Activated naive CD8-positive, alpha-beta T cell treated with anti-CD3 and anti-CD28 coated beads, Interleukin-2, amount 50 U/mL, for 24 hours (primary cell): Measurements from ENCODE around the gene UBXN11.
A peak's percentile ranks its signal among the peaks of the same experiment; 100 is the strongest.
"Not testable (repeated sequence)": the region's sequence is repeated elsewhere in the genome, so short reads cannot be mapped to it uniquely, and the experiment has no call there.

Experiments used
- ATAC-seq: fragments of 150-1000 bp; cut with Tn5 transposase; one replicate; pipeline ENCODE4 v1.10.0; 2021
- DNase-seq: peaks from one replicate; pipeline ENCODE4 v3.0.0; 2021
- H3K27ac Mint-ChIP-seq: one replicate; pipeline ENCODE4 v1.8.0; 2021; ENCODE audit warnings: mild to moderate bottlenecking, mixed read lengths
- H3K27me3 Mint-ChIP-seq: one replicate; pipeline ENCODE4 v1.8.0; 2021; ENCODE audit warnings: mixed read lengths
- H3K36me3 Mint-ChIP-seq: one replicate; pipeline ENCODE4 v1.8.0; 2021; ENCODE audit warnings: low read depth, mixed read lengths
- H3K4me1 Mint-ChIP-seq: one replicate; pipeline ENCODE4 v1.8.0; 2021; ENCODE audit warnings: mixed read lengths
- H3K4me3 Mint-ChIP-seq: one replicate; pipeline ENCODE4 v1.8.0; 2021; ENCODE audit warnings: mild to moderate bottlenecking, moderate library complexity, mixed read lengths
- H3K9me3 Mint-ChIP-seq: one replicate; pipeline ENCODE4 v1.8.0; 2021; ENCODE audit warnings: mixed read lengths

UBXN11 gene

DNA sequence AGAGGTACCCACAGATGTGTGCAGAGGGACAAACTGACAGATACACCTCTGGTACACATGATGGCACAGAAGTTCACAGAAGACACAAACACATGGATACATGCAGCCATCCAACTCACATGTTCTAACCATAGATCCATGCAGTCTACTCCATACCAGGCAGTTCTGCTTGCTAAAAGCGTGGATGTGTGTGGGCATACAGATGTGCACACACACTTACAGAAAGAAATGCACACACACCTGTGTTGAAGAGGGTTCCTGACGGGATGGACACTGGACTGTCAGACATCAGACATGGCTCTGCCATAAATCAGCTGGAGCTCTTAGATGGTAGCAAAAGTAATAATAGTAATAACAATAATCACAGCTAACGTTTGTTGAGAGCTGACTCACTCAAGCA lies 18.1 kb upstream of the UBXN11 start:
- Mint-ChIP-seq H3K27me3 (no peaks in the 10 kb centered on the region), H3K9me3 (no peaks in the 10 kb centered on the region), H3K4me1 (peaks cover 30% of the 10 kb centered on the region), H3K27ac (no peak overlapping the region), H3K4me3 (no peak overlapping the region), H3K36me3 (peaks cover 23% of the 10 kb centered on the region)
- DNase-seq (no peak), ATAC-seq (no peak)

DNA sequence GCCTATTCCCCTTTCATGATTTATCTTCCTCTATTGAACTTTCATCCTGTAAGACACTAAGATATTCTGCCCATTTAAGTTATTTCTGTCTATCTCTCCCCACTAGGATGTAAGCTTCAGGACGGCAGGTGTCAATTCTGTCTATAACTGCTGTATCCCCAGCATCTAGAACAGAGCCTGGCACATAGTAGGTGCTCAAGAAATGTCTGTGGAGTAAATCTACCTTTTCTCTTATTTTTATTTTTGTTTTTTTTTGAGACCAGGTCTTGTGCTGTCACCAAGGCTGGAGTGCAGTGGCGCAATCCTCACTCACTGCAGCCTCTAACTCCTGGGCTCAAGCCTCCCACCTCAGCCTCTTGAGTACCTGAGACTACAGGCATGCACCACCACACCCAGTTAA lies 16.9 kb upstream of the UBXN11 start:
- no peak overlapping the region for H3K4me3 Mint-ChIP-seq
- peak overlapping the region; percentile 29 for H3K27ac Mint-ChIP-seq
- H3K9me3 Mint-ChIP-seq, result no peaks in the 10 kb centered on the region
- peaks cover 36% of the 10 kb centered on the region for H3K4me1 Mint-ChIP-seq
- peaks cover 28% of the 10 kb centered on the region for H3K36me3 Mint-ChIP-seq
- DNase-seq, result no peak
- ATAC-seq, result no peak
- no peaks in the 10 kb centered on the region for H3K27me3 Mint-ChIP-seq

DNA sequence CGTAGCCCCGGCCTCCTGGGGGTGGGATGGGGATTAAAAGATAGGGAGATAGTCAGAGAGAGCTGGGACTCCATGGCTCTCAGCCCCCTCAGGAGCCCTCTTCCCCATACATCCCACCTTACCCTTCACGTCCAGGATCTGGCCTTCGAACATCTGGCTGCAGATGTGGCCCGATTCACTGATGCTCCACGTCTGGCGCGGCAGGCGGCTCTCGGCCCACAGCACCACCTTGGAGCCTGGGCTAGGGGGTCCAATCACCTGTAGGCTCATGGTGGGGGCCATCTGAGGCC lies 15.6 kb upstream of the UBXN11 start:
- Mint-ChIP-seq H3K27me3 (no peaks in the 10 kb centered on the region), H3K4me3 (no peak overlapping the region), H3K4me1 (peaks cover 49% of the 10 kb centered on the region), H3K9me3 (no peaks in the 10 kb centered on the region), H3K27ac (no peak overlapping the region), H3K36me3 (peaks cover 28% of the 10 kb centered on the region)
- ATAC-seq (no peak), DNase-seq (no peak)

DNA sequence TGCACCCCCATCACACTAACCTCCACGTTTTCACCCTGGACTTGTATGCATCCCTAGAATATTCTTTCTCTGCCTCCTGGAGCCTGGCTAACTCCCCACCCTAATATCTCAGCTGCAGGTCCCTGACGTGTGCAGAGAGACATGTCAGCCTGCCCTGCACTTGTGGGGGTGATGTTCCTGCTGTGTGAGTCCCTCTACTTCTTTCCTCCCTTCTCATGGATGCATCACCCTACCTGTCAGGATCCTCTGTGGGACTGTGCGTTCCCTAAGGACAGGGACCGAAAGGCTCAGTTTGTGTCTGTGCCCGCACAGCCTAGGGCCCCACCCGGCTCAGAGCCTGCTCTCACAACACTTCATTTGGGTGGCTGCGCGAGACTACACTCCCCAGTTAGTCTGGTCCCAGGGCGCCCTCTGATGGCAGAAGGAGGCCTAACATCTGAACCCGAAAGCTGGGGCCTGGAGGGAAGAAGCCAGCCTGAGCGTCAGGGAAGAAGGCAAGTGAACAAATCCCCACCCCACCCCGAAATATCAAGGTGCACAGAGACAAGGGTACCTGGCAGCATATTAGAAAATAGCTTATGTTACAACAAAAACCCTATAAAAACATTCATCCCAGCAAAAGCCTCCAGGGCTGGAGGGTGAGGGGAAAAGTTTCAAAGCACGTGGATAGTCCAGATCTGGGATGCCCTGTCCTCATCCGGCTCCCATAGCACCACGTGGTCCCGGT lies 15.0 kb upstream of the UBXN11 start:
- H3K9me3 Mint-ChIP-seq, result no peaks in the 10 kb centered on the region
- H3K4me1 Mint-ChIP-seq, result peaks cover 54% of the 10 kb centered on the region
- no peaks in the 10 kb centered on the region for H3K27me3 Mint-ChIP-seq
- peak; percentile 97 for DNase-seq
- peak overlapping the region; percentile 72 for H3K4me3 Mint-ChIP-seq
- peak overlapping the region; percentile 87 for H3K27ac Mint-ChIP-seq
- H3K36me3 Mint-ChIP-seq, result peaks cover 28% of the 10 kb centered on the region
- ATAC-seq, result peak; percentile 62

DNA sequence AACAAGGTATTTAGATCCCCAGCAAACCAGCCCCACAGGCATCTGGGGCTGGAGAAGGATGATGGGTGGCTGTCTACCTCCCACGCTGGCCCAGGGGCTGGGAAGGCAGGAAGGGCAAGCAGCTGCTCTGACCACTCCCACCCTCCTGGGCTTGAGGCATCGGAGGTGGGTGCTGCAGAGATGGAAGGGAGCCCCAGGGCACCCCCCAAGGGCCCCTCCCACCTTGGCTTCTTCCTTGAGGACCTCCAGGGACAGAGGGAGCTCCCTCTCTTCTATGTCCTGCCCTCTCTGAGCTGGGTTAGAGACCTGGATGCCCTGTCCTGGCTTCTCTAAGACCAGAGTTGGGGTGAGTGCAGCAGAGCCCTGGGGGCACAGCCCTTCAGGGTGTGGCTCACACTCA lies 14.5 kb upstream of the UBXN11 start:
- peaks cover 28% of the 10 kb centered on the region for H3K36me3 Mint-ChIP-seq
- H3K4me3 Mint-ChIP-seq, result peak overlapping the region; percentile 72
- peak; percentile 16 for DNase-seq
- no peaks in the 10 kb centered on the region for H3K27me3 Mint-ChIP-seq
- no peaks in the 10 kb centered on the region for H3K9me3 Mint-ChIP-seq
- peak overlapping the region; percentile 87 for H3K27ac Mint-ChIP-seq
- peaks cover 60% of the 10 kb centered on the region for H3K4me1 Mint-ChIP-seq
- no peak for ATAC-seq

DNA sequence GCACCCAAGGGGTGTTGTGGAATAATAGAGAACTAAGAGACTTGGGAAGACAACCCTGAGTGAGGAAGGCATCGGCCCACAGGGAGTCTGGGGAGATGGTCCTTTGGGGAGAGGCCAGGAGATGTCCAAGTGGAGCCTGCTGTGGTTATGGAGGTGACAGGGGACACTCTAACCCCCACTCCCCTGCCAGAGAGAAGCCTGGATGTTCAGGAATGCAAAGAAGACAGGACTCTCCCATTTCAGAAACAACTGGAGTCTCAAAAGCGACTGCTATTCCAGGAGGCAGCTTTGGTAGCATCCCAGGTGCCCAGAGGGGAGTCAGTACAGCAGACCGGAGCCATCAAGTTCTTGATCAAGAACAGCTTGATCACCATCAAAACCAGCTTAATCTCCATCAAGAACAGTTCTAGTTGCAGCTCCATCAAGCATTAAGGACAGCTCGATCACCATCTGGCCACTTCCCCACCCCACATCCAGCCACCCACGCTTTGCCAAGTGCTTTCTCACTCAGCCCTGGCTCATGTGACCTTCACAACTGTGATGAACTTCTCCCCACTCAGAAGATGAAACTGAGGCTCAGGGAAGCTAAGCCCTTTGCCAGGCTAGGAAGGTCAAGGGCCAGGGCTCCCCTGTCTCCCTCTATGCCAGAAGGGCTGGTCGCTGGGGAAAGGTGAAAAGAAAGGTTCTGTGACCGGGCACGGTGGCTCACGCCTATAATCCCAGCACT lies 12.1 kb upstream of the UBXN11 start:
- ATAC-seq (peak; percentile 44), DNase-seq (peak; percentile 76)
- H3K27me3 Mint-ChIP-seq, result no peaks in the 10 kb centered on the region
- no peaks in the 10 kb centered on the region for H3K9me3 Mint-ChIP-seq
- peaks cover 26% of the 10 kb centered on the region for H3K36me3 Mint-ChIP-seq
- H3K4me3 Mint-ChIP-seq, result peak overlapping the region; percentile 95
- peaks cover 80% of the 10 kb centered on the region for H3K4me1 Mint-ChIP-seq
- peak overlapping the region; percentile 97 for H3K27ac Mint-ChIP-seq

DNA sequence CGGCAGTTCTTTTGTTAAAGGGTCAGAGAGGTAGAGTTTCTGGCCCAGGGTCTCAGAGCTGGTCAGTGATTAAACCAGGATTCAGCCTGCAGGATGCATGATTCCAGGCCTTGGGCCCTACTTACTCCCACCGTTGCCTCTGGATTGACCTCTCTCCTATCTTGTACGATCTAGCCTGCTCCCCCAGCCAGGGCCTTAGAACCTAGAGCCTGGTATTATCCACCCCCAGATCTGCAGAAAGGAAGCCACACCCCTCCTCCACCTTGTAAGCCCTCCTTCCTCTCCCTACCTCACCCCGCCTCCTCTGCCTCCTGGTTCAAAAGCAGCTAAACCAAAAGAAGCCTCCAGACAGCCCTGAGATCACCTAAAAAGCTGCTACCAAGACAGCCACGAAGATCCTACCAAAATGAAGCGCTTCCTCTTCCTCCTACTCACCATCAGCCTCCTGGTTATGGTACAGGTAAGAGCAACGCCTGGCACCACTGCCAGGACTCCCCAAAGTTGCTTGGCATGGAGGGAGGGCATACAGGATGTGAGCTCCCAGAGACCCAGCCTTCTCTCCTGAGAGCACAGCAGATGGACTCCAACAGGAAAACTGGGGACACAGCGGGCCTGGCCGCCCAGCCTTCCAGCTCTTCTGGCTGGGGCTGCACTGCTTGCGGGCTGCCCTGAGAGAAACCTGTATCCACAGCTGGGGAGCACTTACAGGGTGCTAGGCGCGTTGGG lies 11.3 kb upstream of the UBXN11 start, which contains the start of gene CD52:
TSS of gene CD52 (plus strand) at position 347 of the 726 bp plus-strand sequence. CDS start at position 407, 60 bp downstream.
- Mint-ChIP-seq H3K9me3 (no peaks in the 10 kb centered on the region), H3K27ac (peak within 1 kb of the TSS; percentile 97)
- peak; percentile 56 for ATAC-seq

DNA sequence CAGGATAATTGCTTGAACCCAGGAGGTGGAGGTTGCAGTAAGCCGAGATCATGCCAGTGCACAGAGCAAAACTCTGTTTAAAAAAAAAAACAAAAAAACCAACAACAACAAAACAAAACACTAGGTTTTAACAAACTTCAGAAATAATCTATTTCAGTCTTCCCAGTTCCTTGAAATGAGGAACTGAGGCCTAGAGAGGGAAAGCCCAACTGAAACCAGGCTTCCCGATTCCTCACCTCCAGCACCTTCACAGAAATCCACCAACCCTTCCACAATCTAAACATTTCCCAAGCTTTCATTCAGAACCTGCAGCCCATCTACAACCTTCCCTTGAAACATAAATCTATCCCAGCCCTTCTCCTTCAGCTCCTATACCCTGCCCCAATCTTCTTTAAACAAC lies 10.7 kb upstream of the UBXN11 start:
- H3K4me3 Mint-ChIP-seq, result peak overlapping the region; percentile 95
- peaks cover 16% of the 10 kb centered on the region for H3K36me3 Mint-ChIP-seq
- DNase-seq (no peak), ATAC-seq (no peak)
- H3K27ac Mint-ChIP-seq, result peak overlapping the region; percentile 97
- peaks cover 76% of the 10 kb centered on the region for H3K4me1 Mint-ChIP-seq
- no peaks in the 10 kb centered on the region for H3K27me3 Mint-ChIP-seq
- no peaks in the 10 kb centered on the region for H3K9me3 Mint-ChIP-seq

More for the DNA sequence above, 11.3 kb upstream of the UBXN11 start, which contains the start of gene CD52:
- H3K4me1 Mint-ChIP-seq, result peaks cover 81% of the 10 kb centered on the region
- peaks cover 20% of the 10 kb centered on the region for H3K36me3 Mint-ChIP-seq
- H3K4me3 Mint-ChIP-seq, result peak within 1 kb of the TSS; percentile 95
- peak; percentile 75 for DNase-seq
- no peaks in the 10 kb centered on the region for H3K27me3 Mint-ChIP-seq

GRCh38 chr1:26315874-26316850 lies 9.7 kb upstream of the UBXN11 start:
- Mint-ChIP-seq H3K27me3 (no peaks in the 10 kb centered on the region), H3K9me3 (no peaks in the 10 kb centered on the region), H3K4me1 (peaks cover 73% of the 10 kb centered on the region), H3K4me3 (peak overlapping the region; percentile 21), H3K27ac (peak overlapping the region; percentile 81), H3K36me3 (peaks cover 11% of the 10 kb centered on the region)
- ATAC-seq (no peak), DNase-seq (no peak)

GRCh38 chr1:26314501-26314900 lies 8.1 kb upstream of the UBXN11 start:
- ATAC-seq, result no peak
- Mint-ChIP-seq H3K4me3 (no peak overlapping the region), H3K27ac (peak overlapping the region; percentile 81)

DNA sequence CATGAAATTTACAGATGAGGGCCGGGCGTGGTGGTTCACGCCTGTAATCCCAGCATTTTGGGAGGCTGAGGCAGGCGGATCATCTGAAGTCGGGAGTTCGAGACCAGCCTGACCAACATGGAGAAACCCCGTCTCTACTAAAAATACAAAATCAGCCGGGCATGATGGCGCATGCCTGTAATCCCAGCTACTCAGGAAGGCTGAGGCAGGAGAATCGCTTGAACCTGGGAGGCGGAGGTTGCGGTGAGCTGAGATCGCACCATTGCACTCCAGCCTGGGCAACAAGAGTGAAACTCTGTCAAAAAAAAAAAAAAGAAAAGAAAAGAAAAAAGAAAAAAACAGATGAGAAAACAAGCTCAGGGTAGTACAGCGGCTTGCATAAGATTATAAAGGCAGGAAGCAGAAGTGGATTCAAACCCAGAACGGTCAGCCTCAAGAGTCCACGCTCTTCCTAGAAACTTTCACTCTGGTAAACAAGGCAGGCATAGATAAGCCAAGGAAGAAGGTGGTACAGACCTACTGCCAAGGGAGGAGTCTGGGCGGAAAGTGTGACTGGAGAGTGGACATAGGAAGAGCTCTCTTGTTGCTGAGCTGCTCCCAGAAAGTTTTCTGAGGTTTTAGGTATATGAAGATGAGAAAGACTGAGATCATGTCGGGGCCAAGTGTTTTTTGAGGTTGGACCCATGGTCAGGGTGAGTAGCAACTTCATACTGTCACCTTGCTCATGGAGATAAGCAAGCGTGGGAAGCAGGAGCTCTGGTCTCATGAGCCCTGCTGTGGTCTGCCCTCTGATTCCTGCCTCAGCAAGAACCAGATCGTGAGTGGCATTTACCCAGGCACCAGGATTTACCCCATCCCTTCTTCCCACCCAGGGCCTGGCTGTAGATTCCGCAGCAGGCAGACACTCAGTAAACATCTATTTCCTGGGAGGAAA lies 1.8 kb upstream of the UBXN11 start:
- H3K36me3 Mint-ChIP-seq, H3K9me3 Mint-ChIP-seq, H3K27me3 Mint-ChIP-seq: not testable (repeated sequence)
- Mint-ChIP-seq H3K4me3 (peak overlapping the region; percentile 42), H3K27ac (peak overlapping the region; percentile 97), H3K4me1 (peaks cover 44% of the 10 kb centered on the region)
- ATAC-seq (peak; percentile 38), DNase-seq (peak; percentile 39)

More at GRCh38 chr1:26314501-26314900, 8.1 kb upstream of the UBXN11 start:
- Mint-ChIP-seq H3K36me3 (peaks cover 4% of the 10 kb centered on the region), H3K27me3 (no peaks in the 10 kb centered on the region), H3K9me3 (no peaks in the 10 kb centered on the region), H3K4me1 (peaks cover 59% of the 10 kb centered on the region)
- DNase-seq, result no peak

DNA sequence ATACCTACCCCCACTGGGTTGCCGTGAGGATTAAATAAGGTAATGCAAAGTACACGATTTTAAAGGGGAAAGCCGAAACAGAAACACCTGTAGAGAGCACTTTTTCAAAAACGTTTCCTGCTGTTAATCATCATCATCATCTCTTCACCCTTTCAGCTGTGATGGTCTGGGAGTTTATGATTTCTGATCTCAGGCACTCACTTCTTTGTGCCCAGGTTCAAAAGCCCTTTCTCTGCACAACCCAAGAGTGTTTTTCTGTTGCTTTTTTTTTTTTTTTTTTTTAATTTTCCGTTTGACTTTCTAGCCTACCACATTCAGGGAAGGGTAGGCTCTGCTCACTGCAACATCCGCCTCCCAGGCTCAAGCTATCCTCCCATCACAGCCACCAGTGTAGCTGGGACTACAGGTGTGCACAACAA lies 936 bp upstream of the UBXN11 start:
- no peaks in the 10 kb centered on the region for H3K9me3 Mint-ChIP-seq
- peaks cover 42% of the 10 kb centered on the region for H3K4me1 Mint-ChIP-seq
- ATAC-seq, result no peak
- no peak for DNase-seq
- H3K27me3 Mint-ChIP-seq, result no peaks in the 10 kb centered on the region
- H3K36me3 Mint-ChIP-seq, result no peaks in the 10 kb centered on the region
- H3K27ac Mint-ChIP-seq, result peak overlapping the region; percentile 97
- peak overlapping the region; percentile 98 for H3K4me3 Mint-ChIP-seq

DNA sequence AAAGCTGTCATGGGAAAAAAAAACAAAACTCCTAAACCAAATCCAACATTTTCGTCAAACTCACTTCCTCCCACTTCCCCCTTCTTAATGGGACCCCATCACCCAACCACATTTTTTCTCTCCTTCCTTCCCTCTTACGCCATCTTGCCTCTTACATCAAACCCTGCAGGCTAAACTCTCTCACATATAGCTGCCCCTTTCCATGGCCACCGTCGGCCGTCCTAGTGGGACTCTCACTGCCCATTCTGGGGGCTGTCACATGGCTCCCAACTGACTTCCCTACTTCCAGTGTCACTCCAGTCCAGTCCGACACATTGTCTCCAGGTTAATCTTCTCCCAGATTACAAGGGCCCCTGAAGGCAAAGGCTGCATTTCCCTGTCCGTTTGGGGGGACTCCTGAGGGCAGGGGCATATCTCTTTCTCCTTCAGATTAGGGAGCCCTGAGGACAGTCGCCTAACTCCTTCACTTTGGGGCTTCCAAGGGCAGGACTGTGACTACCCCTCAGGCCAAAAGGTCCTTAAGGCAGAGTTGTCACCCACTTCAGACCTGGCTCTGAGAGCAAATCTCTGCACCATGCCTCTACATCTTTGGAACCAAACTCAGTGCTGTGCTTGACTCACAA lies 658 bp downstream of the UBXN11 start:
- DNase-seq, result no peak
- Mint-ChIP-seq H3K4me3 (peak overlapping the region; percentile 98), H3K27me3 (no peaks in the 10 kb centered on the region), H3K36me3 (no peaks in the 10 kb centered on the region), H3K27ac (peak overlapping the region; percentile 97), H3K4me1 (peaks cover 38% of the 10 kb centered on the region), H3K9me3 (no peaks in the 10 kb centered on the region)
- no peak for ATAC-seq
